GM23338 (cell line): ENCODE results near the gene FGF2. TPM values are rescaled to one million over a fixed set of nuclear protein-coding genes. Genes with fewer than 3 reads are reported as not detected.

ENCODE experiments used
- ATAC-seq: fragments of 200-7000 bp; cut with Tn5 transposase; 3 replicates; pipeline ENCODE4 v1.9.1; 2020
- DNase-seq: peaks from one replicate; pipeline ENCODE4 v3.0.0-alpha.2; 2015; ENCODE audit warnings: low spot score
- H2AFZ ChIP-seq: fragments of 200-600 bp; sonication (generic); 2 replicates; pipeline ENCODE4 v1.8.0; 2016; ENCODE audit warnings: antibody characterized with exemption, mild to moderate bottlenecking, moderate library complexity
- H3F3A ChIP-seq: fragments of 200-600 bp; sonication (generic); replicated peaks from 2 replicates; pipeline ENCODE4 v1.8.0; 2017; ENCODE audit warnings: antibody characterized with exemption, mixed run types, low read depth
- H3K27ac ChIP-seq: fragments of 200-600 bp; sonication (generic); 2 replicates; pipeline ENCODE4 v1.6.1; 2016; ENCODE audit warnings: low read depth
- H3K27me3 ChIP-seq: fragments of 200-600 bp; sonication (generic); 2 replicates; pipeline ENCODE4 v1.8.0; 2016; ENCODE audit warnings: mild to moderate bottlenecking, mixed run types, moderate library complexity; ENCODE audit not compliant: insufficient read depth
- H3K36me3 ChIP-seq: fragments of 200-600 bp; sonication (generic); 2 replicates; pipeline ENCODE4 v1.8.0; 2016; ENCODE audit warnings: mild to moderate bottlenecking; ENCODE audit not compliant: insufficient read depth
- H3K4me1 ChIP-seq: fragments of 200-600 bp; sonication (generic); 2 replicates; pipeline ENCODE4 v1.8.0; 2016; ENCODE audit warnings: mild to moderate bottlenecking, moderate library complexity; ENCODE audit not compliant: insufficient read depth
- H3K4me2 ChIP-seq: fragments of 200-600 bp; sonication (generic); 2 replicates; pipeline ENCODE4 v1.7.1; 2017; ENCODE audit warnings: mixed run types
- H3K4me3 ChIP-seq: fragments of 200-600 bp; sonication (generic); 2 replicates; pipeline ENCODE4 v1.6.1; 2016; ENCODE audit warnings: mixed run types
- H3K79me2 ChIP-seq: fragments of 200-600 bp; sonication (generic); replicated peaks from 2 replicates; pipeline ENCODE4 v1.8.0; 2017; ENCODE audit warnings: mild to moderate bottlenecking; ENCODE audit not compliant: insufficient read depth
- H3K9me2 ChIP-seq: fragments of 200-600 bp; sonication (generic); 2 replicates; pipeline ENCODE4 v1.8.0; 2017; ENCODE audit not compliant: insufficient read depth
- H4K20me1 ChIP-seq: fragments of 200-600 bp; sonication (generic); replicated peaks from 2 replicates; pipeline ENCODE4 v1.8.0; 2017; ENCODE audit warnings: mild to moderate bottlenecking; ENCODE audit not compliant: insufficient read depth
- H3K27ac Mint-ChIP-seq: 2 replicates; pipeline ENCODE4 v1.8.0; 2020; ENCODE audit warnings: inconsistent platforms, mild to moderate bottlenecking, moderate library complexity, mixed read lengths
- H3K27me3 Mint-ChIP-seq: 3 replicates; pipeline ENCODE4 v1.8.0; 2022; ENCODE audit warnings: low read depth, mild to moderate bottlenecking, moderate library complexity, mixed read lengths, inconsistent platforms; ENCODE audit not compliant: insufficient read depth, poor library complexity
- H3K36me3 Mint-ChIP-seq: 3 replicates; pipeline ENCODE4 v1.8.0; 2021; ENCODE audit warnings: low read depth, mild to moderate bottlenecking, inconsistent platforms, moderate library complexity, mixed read lengths
- H3K4me1 Mint-ChIP-seq: 3 replicates; pipeline ENCODE4 v1.8.0; 2020; ENCODE audit warnings: mild to moderate bottlenecking, inconsistent platforms, mixed read lengths
- H3K4me3 Mint-ChIP-seq: 3 replicates; pipeline ENCODE4 v1.8.0; 2021; ENCODE audit warnings: moderate library complexity, mild to moderate bottlenecking, inconsistent platforms, mixed read lengths
- H3K9me3 Mint-ChIP-seq: 3 replicates; pipeline ENCODE4 v1.8.0; 2020; ENCODE audit warnings: moderate library complexity, mild to moderate bottlenecking, inconsistent platforms, mixed read lengths
- CTCF ChIP-seq, 2 experiments: fragments of 200-600 bp in 1 of 2; sonication (generic) in 1 of 2; conservative IDR thresholded peaks; 2 replicates each; pipeline versions ENCODE4 v1.5.1 to v1.6.1; 2016 to 2017; ENCODE audit warnings: antibody characterized with exemption in 2 of 2, low read depth in 2 of 2, mild to moderate bottlenecking in 2 of 2, moderate library complexity in 1 of 2
- ETS1 ChIP-seq: IDR thresholded peaks from 2 replicates; pipeline ENCODE4 v1.6.1; 2016; ENCODE audit warnings: antibody characterized with exemption
- EZH2phosphoT487 ChIP-seq: fragments of 200-600 bp; sonication (generic); IDR thresholded peaks from one replicate; pipeline ENCODE4 v1.8.1; 2018; ENCODE audit warnings: antibody characterized with exemption; ENCODE audit not compliant: unreplicated experiment
- JUNB ChIP-seq: IDR thresholded peaks from one replicate; pipeline ENCODE4 v1.6.1; 2016; ENCODE audit warnings: antibody characterized with exemption; ENCODE audit not compliant: unreplicated experiment
- NANOG ChIP-seq: IDR thresholded peaks from 2 replicates; pipeline ENCODE4 v1.6.1; 2016; ENCODE audit warnings: antibody characterized with exemption, borderline replicate concordance
- POLR2AphosphoS5 ChIP-seq: IDR thresholded peaks from 2 replicates; pipeline ENCODE4 v1.6.1; 2016; ENCODE audit warnings: antibody characterized with exemption, low read depth
- REST ChIP-seq: IDR thresholded peaks from one replicate; pipeline ENCODE4 v1.6.1; 2018; ENCODE audit warnings: antibody characterized with exemption; ENCODE audit not compliant: unreplicated experiment
- STAT1 ChIP-seq: IDR thresholded peaks from one replicate; pipeline ENCODE4 v1.6.1; 2016; ENCODE audit warnings: antibody characterized with exemption; ENCODE audit not compliant: unreplicated experiment
- ZNF114 ChIP-seq: fragments of 250-450 bp; sonication (Bioruptor Pico); IDR thresholded peaks from 2 replicates; pipeline ENCODE4 v1.5.0; 2020; ENCODE audit warnings: mild to moderate bottlenecking, moderate library complexity
- ZNF462 ChIP-seq: fragments of 250-450 bp; sonication (Bioruptor Pico); IDR thresholded peaks from 2 replicates; pipeline ENCODE4 v1.5.0; 2020; ENCODE audit warnings: mild to moderate bottlenecking, moderate library complexity
- polyA plus RNA-seq: library from polyadenylated mRNA; unstranded; fragments of >200 nt; fragmentation: Nextera tagmentation; extraction: Ambion mirVana; gene quantifications from 2 replicates; pipeline ENCODE4 v1.2.1, GENCODE V29; 2016
- total RNA-seq: library from RNA; depleted of rRNA; stranded (reverse); fragments of >200 nt; shearing (Covaris generic); gene quantifications from 2 replicates; pipeline ENCODE4 v1.2.3, GENCODE V29; 2014

Gene FGF2
- total and polyA plus RNA-seq, 2 experiments from 2014 or later, result 28.3 to 84.4 TPM

GRCh38 chr4:122884499-122884898, 57.9 kb downstream of the FGF2 start:
- H3K27ac Mint-ChIP-seq, result no peak overlapping the region
- peaks cover 98% of the 10 kb centered on the region for H3K79me2 ChIP-seq
- peaks cover 2% of the 10 kb centered on the region; the same call in 1 of the 3 replicates for H3K4me1 Mint-ChIP-seq

More at GRCh38 chr4:122884499-122884898, 57.9 kb downstream of the FGF2 start:
- TF ChIP-seq NANOG, result no peak
- no peak for TF ChIP-seq ZNF462
- no peak for TF ChIP-seq JUNB
- no peak for TF ChIP-seq ZNF114
- no peak for TF ChIP-seq EZH2phosphoT487
- no peak for TF ChIP-seq POLR2AphosphoS5
- TF ChIP-seq STAT1, result no peak
- TF ChIP-seq CTCF (conservative IDR thresholded peaks at IDR 0.05; ENCODE audit: low read depth in 2 of 2), result no peak
- TF ChIP-seq REST, result no peak
- no peak for TF ChIP-seq ETS1
- Histone ChIP-seq H3K9me2 (no peaks in the 10 kb centered on the region), H3F3A (peaks cover 23% of the 10 kb centered on the region; the same call in 1 of the 2 replicates), H2AFZ (no peak overlapping the region), H3K4me1 (no peaks in the 10 kb centered on the region), H3K36me3 (peaks cover 33% of the 10 kb centered on the region), H4K20me1 (peaks cover 7% of the 10 kb centered on the region), H3K27ac (no peak overlapping the region; the same call in 1 of the 2 replicates), H3K27me3 (no peaks in the 10 kb centered on the region), H3K4me3 (no peak overlapping the region), H3K4me2 (no peak overlapping the region)
- H3K36me3 Mint-ChIP-seq, result peaks cover 77% of the 10 kb centered on the region
- H3K4me3 Mint-ChIP-seq, result no peak overlapping the region
- ATAC-seq (no peak), DNase-seq (no peak)
- peaks cover 20% of the 10 kb centered on the region for H3K9me3 Mint-ChIP-seq
- H3K27me3 Mint-ChIP-seq, result peaks cover 9% of the 10 kb centered on the region
